Eye (tissue), 1 donor: ENCODE measurements around the gene PCGF6.
"Not testable (repeated sequence)": the region's sequence is repeated elsewhere in the genome, so short reads cannot be mapped to it uniquely, and the experiment has no call there.

Experiments used
- DNase-seq: peaks from one replicate; pipeline ENCODE4 v3.0.0-alpha.2; 2015

The PCGF6 gene, protein sequence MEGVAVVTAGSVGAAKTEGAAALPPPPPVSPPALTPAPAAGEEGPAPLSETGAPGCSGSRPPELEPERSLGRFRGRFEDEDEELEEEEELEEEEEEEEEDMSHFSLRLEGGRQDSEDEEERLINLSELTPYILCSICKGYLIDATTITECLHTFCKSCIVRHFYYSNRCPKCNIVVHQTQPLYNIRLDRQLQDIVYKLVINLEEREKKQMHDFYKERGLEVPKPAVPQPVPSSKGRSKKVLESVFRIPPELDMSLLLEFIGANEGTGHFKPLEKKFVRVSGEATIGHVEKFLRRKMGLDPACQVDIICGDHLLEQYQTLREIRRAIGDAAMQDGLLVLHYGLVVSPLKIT

DNA sequence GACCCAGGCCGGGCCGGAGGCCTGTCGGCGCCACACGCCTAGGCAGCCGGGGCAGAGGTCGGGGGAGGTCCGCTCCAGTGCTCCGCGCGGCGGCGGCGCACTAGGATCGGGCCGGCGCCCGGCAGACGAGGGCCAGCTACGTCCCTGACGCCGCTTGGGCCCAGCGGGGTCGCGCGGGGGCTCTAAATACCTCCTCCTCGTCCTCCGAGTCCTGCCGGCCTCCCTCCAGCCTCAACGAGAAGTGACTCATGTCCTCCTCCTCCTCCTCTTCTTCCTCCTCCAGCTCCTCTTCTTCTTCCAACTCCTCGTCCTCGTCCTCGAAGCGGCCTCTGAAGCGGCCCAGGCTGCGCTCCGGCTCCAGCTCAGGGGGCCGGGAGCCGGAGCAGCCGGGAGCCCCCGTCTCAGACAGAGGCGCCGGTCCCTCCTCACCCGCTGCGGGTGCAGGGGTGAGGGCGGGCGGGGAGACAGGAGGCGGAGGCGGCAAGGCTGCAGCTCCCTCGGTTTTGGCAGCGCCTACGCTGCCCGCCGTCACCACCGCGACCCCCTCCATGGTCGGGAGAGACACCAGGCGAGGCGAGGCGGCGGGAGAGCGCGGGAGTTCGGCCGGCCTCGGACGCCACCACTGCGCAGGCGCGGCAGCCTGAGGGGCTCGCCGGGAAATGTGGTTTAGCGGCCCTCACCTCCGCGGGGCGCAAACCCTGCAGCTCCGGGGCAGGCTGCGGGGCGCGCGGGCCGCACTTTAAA is at the start of gene PCGF6:
PCGF6 (minus strand) TSS at position 624 of the 744 bp plus-strand sequence; CDS start at position 550, 74 bp downstream.
- DNase-seq = peak; percentile 96

- DNase-seq = peak; percentile 1
These were observed 46.4 kb upstream of the PCGF6 start for GRCh38 chr10:103397191-103397825.

GRCh38 chr10:103396789-103397087 is 45.8 kb upstream of the PCGF6 start:
- DNase-seq = no peak

DNA sequence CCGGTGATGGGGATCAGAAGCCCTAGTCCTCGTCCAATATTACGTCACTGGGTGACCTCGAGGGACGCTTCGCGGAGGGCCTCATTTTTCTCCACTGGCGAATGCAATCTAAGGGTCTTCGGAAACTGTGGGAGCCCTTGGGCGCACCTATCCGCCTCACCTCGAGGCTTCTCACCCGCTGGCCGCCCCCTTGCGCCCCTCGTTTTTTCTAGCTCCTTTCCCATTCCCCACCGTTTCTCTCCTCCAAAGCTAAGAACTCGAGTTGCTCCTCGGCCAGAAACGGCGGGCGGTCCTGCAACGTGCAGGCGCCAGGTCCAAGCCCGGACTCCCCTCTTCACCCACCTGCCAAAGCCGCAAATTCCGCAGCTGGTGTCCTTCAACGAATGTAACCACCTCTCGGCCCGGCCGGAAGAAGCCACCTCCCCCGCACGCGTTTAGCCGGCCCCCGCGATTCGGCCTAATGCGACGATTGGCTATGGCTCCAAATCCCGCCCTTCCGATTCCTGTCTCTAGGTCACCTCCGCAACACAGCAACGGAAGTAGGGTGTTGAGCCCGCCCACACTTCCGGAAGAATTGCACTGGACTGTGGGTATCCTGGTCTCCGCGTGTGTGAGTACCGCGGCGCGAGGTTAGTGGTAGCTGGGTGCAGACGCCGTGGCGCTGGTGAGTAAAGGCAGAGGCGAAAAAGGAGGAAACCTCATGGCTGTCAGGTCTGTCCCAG is 45.3 kb upstream of the PCGF6 start, which contains the start of the genes ATP5MK and PDCD11:
ATP5MK (minus strand) TSS at position 409 of the 722 bp plus-strand sequence. CDS start 4,018 bp downstream, outside the sequence.
PDCD11 (plus strand) TSS at position 560 of the 722 bp plus-strand sequence. CDS start 1,801 bp downstream, outside the sequence.
- peak; percentile 99 for DNase-seq

DNA sequence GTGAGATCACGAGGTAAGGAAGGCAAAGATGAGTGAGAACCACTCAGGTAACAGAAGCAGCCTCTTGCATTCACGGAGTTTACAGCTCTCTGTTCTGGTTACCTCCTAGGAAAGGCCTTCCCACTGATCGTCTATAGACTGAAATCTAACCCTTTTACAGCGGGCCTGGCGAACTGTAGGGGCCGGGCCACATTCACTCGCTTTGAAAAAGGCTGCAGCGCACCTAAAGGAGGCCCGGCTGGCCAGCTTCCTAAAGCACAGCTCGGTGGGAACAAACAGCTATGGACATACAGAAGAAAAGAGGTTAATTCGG is 44.8 kb upstream of the PCGF6 start:
- DNase-seq = peak; percentile 59

DNA sequence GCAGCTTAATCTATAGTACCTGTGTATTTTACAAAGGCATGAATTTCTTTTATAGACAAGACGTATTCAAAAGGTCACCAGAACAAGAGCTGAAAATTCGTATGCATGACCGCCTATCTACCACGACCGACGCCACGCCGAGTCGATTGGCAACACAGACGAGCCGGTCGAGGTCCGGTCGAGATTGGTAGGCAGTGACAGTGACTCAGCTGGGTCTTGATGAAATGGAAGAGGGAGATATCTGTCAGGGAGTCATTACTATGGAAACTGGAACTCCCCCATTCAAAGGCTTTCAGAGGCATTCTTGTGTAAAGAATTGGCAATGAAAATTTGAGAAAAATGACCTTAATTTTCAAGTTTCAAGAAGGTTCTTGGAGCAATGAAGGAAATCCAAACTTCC is 43.2 kb upstream of the PCGF6 start:
- DNase-seq = no peak

DNA sequence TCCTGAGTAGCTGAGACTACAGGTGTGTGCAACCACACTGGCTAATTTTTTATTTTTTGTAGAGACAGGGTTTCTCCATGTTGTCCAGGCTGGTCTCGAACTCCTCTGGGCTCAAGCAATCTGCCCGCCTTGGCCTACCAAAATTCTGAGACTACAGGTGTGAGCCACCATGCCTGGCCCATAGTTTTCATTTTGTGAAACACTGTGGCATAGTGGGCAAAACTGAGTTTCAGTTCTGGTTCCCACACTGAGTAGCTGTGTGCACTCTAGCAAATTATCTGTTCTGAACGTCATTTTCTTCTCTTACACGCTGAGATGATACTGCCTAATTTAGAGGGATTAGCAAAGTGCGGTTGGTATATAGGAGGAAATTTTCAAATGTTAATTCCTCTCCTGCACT is 31.8 kb upstream of the PCGF6 start:
- DNase-seq = no peak

DNA sequence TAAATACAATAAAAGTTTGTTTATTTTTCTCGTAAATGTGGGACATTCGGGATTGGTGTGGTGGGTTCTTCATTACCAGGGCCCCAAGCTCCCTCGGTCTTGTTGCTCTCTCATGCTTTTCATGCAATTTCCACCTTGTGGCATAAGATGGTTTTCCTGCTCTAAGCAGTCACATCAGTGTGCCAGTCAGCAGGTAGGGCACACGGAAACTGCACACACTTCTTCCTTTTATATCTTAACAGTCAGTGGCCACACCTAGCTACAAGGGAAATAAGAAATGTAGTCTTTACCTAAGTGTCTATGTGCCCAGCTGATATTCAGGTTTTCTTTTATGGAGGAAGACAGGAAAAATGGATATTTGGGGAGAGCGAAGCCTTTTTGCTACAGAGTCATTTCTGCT is 23.3 kb upstream of the PCGF6 start:
- DNase-seq = no peak

DNA sequence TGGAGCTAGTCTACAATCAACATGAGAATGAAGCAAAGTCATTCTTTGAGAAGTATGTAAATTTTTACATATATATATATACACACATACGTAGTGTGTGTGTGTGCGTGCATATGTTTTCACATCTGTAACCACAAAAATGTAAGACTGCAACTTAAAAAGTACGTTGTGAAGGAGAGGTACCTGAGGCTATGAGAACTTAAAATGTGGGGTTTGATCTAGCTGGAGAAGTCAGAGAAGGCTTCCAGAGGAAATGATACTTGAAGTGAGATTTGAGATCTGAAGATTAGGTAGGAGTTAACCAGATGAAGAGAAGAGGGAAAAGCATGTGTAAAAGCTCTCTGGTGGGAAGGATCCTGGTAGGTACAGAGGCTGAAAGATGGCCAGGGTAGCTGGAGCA is 22.6 kb upstream of the PCGF6 start:
- DNase-seq = no peak

DNA sequence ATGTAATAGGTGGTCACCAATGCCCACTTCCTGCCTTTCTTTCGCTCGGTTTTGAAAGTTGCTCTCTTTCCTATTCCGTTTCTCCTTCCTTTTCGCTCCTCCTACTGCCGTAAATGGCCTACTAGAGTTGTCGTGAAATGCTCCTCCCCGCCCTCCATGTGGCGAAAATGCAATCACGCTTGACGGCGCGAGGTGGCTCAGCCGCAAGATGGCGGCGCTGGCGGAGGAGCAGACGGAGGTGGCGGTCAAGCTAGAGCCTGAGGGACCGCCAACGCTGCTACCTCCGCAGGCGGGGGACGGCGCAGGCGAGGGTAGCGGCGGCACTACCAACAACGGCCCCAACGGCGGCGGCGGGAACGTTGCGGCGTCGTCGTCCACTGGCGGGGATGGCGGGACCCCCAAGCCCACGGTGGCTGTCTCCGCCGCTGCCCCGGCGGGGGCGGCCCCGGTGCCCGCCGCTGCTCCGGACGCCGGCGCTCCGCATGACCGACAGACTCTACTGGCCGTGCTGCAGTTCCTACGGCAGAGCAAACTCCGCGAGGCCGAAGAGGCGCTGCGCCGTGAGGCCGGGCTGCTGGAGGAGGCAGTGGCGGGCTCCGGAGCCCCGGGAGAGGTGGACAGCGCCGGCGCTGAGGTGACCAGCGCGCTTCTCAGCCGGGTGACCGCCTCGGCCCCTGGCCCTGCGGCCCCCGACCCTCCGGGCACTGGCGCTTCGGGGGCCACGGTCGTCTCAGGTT is 17.0 kb upstream of the PCGF6 start, which contains the start of gene TAF5:
TAF5 (plus strand) TSS at position 195 of the 737 bp plus-strand sequence; CDS start at position 209, 14 bp downstream.
- peak; percentile 98 for DNase-seq

DNA sequence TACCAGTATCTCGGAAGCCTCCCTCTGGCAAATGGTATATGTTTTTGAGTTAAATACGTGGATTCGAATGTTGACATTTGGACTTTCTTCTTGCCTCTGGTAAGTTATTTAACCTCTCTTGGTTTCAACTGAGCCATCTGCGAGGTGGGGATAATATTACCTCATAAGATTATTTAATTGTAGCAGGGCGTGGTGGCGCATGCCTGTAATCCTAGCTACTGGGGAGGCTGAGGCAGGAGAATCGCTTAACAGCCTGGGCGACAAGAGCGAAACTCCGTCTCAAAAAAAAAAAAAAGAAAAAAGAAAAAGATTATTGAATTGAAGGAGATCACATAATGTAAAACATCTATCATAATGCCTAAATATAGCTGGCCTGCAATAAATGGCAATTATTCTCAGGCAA is 16.4 kb upstream of the PCGF6 start:
- DNase-seq = no peak

DNA sequence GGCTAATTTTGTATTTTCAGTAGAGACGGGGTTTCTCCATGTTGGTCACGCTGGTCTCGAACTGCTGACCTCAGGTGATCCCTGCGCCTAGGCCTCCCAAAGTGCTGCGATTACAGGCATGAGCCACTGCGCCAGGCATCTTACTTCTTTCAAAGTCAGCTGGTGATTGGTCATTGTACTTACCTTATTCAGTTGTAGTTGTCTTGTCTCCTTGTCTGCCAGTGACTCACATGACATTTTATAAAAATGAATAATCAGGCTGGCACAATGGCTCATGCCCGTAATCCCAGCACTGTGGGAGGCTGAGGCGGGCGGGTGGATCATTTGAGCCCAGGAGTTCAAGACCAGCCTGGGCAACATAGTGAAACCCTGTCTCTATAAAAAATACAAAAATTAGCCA is 9.9 kb upstream of the PCGF6 start:
- not testable (repeated sequence) for DNase-seq

- not testable (repeated sequence) for DNase-seq
These were observed 8.6 kb upstream of the PCGF6 start for GRCh38 chr10:103359493-103359892.

DNA sequence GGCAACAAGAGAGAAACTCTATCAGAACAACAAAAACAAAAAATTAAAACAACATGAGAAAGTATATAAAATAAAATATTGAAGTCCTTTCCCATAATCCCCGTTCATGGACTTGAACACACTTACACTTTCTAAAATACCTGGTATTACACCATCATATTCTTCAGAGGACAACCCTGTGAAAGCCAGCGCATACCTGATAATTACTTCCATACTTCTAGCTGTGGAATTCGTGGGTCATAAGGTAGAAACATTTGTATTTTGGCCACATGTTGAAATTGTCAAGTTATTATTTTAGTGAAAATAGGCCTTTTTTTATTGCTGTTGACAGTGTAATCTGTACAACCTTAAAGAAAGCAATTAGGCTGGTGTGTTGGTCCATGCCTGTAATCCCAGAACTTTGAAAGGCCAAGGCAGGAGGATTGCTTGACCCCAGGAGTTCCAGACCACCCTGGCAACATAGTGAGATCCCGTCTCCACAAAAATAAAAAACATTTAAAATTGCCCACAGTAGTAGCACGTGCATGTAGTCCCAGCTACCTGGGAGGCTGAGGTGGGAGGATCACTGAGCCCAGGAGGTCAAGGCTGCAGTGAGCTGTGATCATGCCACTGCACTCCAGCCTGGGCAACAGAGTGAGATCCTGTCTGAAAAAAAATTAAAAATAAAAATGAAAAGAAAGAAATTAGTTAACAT is 5.1 kb upstream of the PCGF6 start:
- no peak for DNase-seq

DNA sequence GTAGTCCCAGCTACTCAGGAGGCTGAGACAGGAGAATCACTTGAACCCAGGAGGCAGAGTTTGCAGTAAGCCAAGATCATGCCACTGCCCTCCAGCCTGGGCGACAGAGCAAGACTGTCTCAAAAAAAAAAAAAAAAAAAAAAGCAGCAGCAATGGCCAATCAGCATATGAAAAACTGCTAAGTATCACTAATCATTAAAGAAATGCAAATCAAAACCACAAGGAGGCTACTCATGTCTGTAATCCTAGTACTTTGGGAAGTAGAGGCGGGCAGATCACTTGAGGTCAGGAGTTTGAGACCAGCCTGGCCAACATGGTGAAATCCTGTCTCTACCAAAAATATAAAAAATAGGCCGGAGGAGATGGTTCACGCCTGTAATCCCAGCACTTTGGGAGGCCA is 3.6 kb upstream of the PCGF6 start:
- DNase-seq = not testable (repeated sequence)

- DNase-seq = no peak
These were observed 2.3 kb upstream of the PCGF6 start for GRCh38 chr10:103353281-103353680.

GRCh38 chr10:103350175-103350516 is 794 bp downstream of the PCGF6 start:
- no peak for DNase-seq

GRCh38 chr10:103336370-103336769 is 14.6 kb downstream of the PCGF6 start:
- no peak for DNase-seq

DNA sequence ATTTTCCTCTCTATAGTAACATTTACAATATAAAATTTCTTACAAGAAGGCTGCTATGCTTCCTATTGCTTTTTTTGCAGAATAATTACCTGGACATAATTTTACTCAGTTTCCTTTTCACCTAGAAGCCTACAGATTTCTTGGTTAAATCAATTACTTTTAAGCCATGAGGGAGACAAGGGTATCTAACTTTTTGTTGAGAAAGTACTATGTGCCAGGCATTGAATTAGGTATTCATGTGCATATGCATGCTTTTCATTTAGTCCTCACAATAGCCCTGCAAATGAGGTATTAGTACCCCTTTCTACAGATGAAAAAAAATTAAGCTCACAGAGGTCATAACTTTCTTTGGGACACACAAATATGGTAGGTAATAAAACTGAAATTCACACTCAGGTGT is 16.4 kb downstream of the PCGF6 start:
- no peak for DNase-seq

DNA sequence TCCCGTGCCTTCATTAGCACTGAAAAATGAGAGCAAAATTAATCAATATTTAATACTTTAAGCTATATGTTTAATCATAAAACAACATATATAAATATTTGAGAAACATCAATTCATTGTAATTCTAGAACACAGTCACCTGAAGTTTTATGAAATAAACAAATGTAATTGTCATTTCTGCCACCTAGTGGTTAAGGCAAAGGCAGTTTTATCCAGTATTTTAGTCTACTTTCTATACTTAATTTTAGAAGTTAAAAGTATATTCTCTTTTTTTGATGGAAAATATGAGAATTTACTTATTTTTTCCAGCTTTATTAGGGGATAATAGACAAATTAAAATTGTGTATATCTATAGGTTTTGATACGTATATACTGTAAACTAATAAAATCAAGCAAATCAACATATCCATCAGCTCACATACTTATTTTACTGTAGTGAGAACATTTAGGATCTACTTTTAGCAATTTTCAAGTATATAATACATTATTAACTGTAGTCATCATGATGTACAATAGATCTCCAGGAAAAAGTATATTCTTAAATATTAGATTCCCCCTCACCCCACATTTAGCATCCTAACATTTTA is 16.9 kb downstream of the PCGF6 start:
- DNase-seq = peak; percentile 37

DNA sequence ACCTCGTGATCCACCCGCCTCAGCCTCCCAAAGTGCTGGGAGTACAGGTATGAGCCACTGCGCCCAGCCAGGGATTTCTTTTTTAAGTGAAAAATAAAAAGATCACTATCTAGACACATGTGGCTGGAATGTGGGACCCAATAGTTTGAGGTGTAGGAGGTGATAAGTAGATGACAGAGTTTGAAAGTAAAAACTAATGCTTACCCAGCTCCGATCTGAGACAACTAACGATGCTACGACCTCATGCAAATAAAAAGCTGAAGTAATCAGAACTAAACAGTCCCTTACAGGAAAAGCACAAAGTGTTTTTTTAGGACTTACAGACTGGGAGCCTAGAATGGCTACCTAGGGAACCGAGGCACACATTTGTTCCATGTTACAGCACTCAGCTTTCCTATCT is 23.0 kb downstream of the PCGF6 start:
- DNase-seq = no peak
